Measurements from ENCODE around the gene UTP25.
"Not testable (repeated sequence)": the region's sequence is repeated elsewhere in the genome, so short reads cannot be mapped to it uniquely, and the experiment has no call there.

Gene UTP25

DNA sequence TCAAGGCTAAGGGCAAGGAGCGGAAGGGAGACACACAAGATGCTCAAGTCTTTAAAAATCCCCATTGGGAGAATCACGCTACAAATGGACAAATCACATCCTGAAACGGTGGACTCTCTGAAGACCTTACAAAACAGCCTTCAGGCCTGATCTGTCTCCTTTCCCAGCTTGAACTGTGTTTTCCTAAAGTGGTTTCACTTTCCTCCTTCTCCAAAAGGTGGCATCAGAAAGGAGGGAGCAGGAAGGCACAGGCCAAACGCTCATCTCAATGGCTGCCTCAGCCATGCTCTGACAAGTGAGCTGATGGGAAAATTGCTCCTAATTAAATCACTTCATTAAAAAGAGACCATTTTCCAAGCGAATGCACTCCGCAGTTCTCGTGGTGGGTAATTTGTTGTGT lies 47.7 kb downstream of the UTP25 start:
- peak; percentile 60 to 94 (median 74) for DNase-seq

DNA sequence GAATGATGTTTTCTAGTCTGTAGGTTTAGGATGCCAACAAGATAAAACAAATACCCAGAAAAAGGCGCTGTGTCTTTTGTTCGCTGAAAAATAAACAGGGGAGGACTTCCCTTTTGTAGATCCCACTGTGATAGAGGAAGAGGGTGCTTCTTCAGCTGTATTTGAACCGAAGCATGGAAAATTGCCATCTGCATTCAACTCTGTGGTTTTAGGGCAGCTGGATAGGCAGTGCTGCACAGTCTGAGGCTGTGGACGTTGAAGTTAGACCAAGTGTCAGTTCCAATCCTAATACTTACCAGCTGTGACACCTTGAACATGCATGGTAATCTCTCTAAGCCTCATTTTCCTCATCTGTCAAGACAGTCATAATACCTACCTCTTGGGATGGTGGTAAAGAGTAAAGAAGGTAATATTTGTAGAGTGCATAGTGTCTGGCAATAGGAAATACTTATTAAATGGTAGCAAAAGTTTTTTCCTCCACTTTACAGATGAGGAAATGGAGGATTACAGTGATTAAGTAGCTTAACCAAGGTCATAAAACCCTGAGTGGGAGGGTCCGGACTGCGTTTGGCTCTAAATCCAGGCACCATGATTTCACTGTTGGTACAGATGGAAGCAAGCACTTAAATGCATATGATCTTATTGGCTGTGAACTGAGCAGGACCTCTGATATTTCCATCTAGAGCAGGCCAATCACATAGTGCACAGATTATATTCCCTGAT lies 48.5 kb downstream of the UTP25 start:
- peak in 1 of 3 experiments; percentile 35 for DNase-seq

DNA sequence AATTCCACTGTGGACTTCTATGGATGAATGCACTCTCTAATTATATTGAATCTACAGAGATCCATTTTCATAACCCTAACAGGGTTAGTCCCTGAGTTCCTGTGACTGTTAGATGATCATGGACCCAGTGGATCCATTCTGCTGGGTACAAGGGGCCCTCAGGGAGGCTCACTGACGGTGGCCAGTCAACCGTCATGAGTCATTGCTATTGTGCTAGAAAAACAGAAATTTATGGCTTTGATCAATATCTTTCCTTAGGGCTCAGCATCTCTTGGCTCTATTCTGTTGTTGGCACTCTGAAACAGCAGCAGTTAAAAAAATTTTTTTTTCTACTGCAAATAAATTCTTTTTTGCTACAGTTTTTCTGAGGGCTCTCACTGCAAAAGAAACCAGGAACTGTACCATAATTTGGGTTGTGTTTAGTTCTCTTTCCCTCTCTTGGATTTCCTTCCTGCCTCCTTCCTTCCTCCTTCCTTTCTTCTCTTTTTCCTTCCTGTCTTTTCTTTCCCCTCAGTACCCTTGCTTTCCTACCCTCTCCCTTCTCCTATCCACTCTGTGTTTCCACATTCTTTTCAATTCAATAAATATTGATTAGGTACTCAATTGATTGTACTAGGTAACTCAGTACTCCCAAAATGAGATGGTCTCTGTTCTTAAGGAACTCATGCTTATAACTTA lies 49.5 kb downstream of the UTP25 start:
- no peak for DNase-seq

DNA sequence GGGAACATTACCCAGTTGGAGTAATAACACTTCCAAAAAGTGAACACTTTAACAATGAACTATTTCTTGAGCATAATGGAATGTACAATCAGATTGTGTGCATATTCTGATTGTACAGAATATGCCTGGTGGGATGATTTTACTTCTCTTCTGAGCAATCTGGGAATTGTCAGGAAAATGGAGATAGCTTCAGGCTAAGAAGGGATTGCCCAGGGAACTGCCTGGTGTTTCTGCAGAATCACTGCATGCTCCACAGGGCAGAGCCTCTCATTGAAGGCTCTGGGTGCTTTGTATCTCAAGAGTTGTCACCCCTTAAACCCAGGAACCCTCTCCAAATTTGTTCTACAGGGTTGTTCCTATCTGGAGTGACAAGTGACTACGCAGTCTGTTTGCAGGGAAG lies 51.2 kb downstream of the UTP25 start:
- DNase-seq: no peak

- DNase-seq: peak; percentile 23 to 90 (median 80)
Observed at GRCh38 chr1:209879539-209879938, 51.8 kb downstream of the UTP25 start.

DNA sequence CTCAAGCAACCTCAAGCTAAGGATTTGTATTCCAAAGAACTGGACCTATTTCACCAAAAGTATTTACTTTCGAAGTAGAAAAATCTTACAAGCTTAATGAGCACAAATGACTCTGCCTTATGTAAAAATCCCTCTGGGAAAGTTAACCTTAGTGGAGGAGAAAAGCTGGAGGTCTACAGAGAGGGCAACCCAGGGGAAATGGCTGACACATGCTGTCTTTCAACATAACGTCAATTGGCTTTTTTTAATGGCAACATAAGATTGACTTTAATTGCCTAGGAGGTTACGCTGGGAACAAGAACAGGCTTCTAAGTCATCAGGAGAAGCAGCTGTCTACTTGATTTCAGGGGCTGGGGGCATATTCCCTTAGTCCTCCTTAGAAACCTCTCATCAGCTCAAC lies 52.3 kb downstream of the UTP25 start:
- peak in 2 of 3 experiments; percentile 46 to 76 for DNase-seq

DNA sequence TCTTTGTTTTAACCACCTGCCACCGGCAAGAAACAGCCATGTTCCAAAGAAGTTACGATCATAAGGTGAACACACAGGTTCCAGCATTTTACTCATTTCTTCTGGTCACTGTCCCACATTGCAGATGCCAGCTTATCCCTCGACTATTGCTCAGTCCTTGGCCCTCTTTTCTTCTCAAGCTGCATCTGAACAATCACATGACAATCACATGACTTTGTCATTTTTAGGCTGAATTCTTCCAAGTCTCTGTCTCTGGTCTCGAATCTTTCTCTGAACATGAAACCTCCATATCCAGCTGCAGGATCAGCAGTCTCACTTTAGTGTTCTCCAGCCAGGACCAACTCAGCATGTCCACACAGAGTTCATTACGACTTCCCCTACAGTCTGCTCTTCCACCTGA lies 53.8 kb downstream of the UTP25 start:
- DNase-seq: no peak

GRCh38 chr1:209882286-209882685 lies 54.5 kb downstream of the UTP25 start:
- no peak for DNase-seq

GRCh38 chr1:209882942-209883340 lies 55.2 kb downstream of the UTP25 start:
- peak in 2 of 3 experiments; percentile 18 to 41 for DNase-seq

DNA sequence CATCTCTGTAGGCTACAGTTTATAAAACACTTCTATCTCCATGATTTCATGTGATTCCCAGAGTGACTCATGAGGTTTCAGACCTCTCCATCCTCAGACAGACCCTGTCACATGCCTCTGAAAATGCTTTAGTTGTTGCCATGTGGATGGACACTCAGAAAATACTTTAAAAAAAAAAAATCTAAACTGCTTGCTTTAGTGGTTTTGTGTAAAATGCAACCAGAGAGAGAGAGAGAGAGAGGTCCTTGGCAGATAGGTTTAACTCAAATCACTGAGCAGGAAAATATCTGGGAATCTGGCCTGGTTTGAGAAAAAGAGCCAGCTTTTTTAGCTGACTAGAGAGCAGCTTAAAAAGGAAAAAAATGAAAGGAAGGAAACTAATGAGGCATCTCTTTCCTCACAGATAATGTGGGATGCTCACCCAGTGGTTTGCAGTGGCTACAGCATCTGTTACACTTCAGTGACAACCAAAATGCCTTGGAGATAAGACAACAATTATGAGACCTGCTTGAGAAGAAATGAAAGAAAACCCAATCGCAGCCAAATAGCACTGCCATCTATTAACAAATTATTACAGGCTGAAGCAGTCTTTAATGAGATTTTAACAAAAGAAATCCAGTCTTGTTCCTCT lies 55.7 kb downstream of the UTP25 start:
- peak in 2 of 3 experiments; percentile 44 to 63 for DNase-seq

GRCh38 chr1:209884249-209884648 lies 56.5 kb downstream of the UTP25 start:
- DNase-seq: no peak

DNA sequence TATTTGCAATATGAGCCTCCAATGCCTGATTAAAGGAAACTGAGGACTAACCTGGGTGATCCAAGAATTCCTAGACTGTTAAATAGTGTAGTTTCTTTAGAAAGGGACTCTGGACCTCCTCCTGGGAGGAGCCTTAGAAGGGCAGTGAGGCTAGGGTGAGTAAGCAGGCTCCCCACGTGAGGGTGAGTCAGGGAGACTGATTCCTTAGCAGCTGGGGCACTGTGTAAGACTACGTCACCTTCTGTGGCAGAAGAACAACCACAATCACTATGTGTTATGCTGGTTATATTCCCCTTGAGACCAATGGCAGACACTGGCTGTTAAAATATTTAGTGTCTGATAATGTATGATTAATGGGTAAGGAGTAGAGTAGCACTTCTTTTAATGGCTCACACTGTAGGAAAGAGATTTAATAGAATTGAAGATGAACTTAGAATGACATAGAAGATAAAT lies 56.9 kb downstream of the UTP25 start:
- peak in 2 of 3 experiments; percentile 6 to 23 for DNase-seq

- no peak for DNase-seq
Observed at GRCh38 chr1:209885403-209886218, 57.8 kb downstream of the UTP25 start.

DNA sequence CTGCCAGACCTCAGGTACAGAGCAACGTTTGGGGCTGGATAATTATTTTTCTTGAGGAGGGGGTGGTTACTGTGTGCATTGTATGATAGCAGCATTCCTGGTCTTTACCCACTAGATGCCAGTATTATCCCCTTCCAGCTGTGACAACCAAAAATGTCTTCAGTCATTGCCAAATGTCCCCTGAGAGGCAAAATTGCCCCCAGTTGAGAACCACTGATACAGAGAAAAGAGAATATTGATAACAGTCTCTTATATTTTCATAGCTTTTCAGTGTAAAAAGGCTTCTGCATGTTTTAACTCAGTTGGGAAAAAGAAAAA lies 58.4 kb downstream of the UTP25 start:
- peak in 2 of 3 experiments; percentile 12 to 54 for DNase-seq

- DNase-seq: not testable (repeated sequence)
Observed at GRCh38 chr1:209888291-209889076, 60.7 kb downstream of the UTP25 start.

- DNase-seq: no peak
Observed at GRCh38 chr1:209889077-209889418, 61.3 kb downstream of the UTP25 start.

DNA sequence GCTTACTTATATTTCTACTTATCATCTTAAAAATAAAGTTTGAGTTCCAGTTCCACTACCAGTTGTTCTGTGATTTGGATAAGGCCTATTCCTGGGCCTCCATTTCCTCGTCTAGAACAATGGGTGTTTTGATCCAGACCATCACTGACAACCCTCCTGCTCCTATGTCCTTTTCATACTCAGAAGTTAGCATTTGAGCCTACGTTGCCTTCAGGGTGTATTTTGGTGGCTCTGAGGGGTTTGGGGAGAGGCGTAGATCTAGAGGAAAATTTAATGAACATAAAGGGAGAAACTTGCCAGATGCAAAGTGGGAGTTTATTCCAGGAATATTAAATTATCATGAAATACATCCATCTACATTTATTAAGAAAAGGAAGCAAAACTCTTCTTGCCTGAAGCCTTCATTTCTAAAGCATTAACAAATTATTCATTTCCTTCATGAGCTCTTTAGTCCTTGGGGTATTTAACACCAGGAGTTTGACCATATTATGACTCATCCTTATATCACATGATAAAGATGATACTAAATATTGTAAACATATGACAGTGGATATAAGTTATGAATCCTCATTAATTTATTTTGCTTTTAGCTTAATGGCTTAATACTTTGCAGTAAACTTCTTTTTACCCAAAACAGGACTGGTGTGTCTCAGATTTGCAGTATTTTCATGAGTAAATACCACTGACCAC lies 63.0 kb downstream of the UTP25 start:
- DNase-seq: no peak

DNA sequence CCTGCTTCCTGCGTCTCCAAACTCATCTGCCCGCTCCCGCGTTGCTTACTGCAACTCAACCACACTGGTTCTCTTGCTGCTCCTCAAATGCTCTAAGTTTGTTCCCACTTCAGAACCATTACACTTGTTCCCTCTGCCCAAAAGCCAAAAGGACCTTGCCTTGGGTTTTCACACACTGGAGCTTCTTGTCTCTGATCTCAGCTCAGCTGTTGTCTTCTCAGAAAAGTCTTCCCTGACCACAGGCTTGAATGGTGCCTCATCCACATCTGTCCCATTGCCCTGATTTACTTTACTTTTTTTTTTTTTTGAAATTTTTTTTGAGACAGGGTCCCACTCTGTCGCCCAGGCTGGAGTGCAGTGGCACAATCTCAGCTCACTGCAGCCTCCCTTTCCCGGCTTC lies 66.0 kb downstream of the UTP25 start:
- no peak for DNase-seq

DNA sequence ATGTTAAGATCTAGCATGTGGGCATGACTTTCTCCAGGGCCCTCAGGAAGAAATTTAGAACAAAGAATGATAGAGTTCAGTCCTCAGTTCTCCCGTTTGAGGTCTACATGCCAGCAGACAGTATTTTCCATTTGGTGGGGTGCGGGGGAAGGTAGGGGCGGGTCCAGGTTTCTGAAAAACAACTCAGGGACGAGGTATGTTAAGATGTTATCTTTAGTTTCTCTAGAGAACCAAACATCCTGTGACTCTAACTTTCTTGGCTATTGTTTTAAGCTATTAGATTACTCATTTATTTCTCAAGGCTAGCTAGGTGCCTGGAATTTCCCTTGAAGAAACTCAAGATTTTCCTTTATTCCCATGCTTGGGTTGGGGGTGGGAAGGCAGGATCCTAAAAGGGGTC lies 67.9 kb downstream of the UTP25 start:
- no peak for DNase-seq

DNA sequence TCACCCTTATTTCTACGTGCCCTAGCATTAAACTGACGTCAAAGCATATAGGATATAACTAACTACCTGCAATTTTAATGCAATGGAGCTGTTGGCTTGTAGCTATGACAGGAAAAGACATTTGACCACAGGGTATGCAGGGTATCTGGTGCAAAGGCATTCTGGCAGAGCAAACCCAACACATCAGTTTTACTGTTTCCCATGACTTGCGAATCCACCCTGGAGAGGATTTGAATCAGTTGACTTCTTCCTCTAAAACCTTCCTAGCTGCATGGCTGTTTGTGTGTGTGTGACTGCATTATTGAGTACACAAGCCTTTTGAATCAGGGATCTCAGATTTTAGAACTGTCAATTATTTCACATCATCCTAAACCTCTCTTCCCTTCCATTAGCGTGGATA lies 68.6 kb downstream of the UTP25 start:
- DNase-seq: no peak

DNA sequence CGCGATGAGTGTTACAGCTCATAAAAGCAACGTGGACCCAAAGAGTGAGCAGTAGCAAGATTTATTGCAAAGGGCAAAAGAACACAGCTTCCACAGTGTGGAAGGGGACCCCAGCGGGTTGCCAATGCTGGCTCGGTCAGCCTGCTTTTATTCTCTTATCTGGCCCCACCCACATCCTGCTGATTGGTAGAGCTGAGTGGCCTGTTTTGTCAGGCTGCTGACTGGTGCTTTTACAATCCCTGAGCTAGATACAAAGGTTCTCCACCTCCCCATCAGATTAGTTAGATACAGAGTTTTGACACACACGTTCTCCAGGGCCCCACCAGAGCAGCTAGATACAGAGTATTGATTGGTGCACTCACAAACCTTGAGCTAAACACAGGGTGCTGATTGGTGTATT lies 70.5 kb downstream of the UTP25 start:
- DNase-seq: not testable (repeated sequence)

- DNase-seq: not testable (repeated sequence)
Observed at GRCh38 chr1:209898851-209899250, 71.1 kb downstream of the UTP25 start.
